ENCODE results near the gene SLC44A4.

GRCh38 chr6:31815025-31815838, 63.6 kb downstream of the SLC44A4 start, which contains the start of the genes HSPA1A and HSPA1L:
- no peak for TF ChIP-seq CTCF (IDR thresholded peaks at IDR 0.05)
- no peak for TF ChIP-seq EP300 (IDR thresholded peaks at IDR 0.05)
